ENCODE data around the gene FXR2.

FXR2 gene

GRCh38 chr17:7563115-7563869 is 51.4 kb downstream of the FXR2 start:
- H3K4me1 Mint-ChIP-seq (ENCODE audit: low read depth in 2 of 2): peaks cover 24 to 28% of the 10 kb centered on the region in 2 donors
- no peaks in the 10 kb centered on the region for H3K27me3 Mint-ChIP-seq
- DNase-seq: no peak
- H3K27ac Mint-ChIP-seq: peak overlapping the region in 1 of 2 donors; percentile 98
- no peaks in the 10 kb centered on the region for H3K9me3 Mint-ChIP-seq
- no peak for ATAC-seq (replicated peaks)
- peaks cover 55% of the 10 kb centered on the region for H3K36me3 Mint-ChIP-seq (ENCODE audit: insufficient read depth)
- peak overlapping the region; percentile 95 for H3K4me3 Mint-ChIP-seq

GRCh38 chr17:7562208-7562605 is 52.5 kb downstream of the FXR2 start:
- no peak for DNase-seq
- H3K4me1 Mint-ChIP-seq (ENCODE audit: low read depth in 2 of 2): peaks cover 23 to 28% of the 10 kb centered on the region in 2 donors
- no peaks in the 10 kb centered on the region for H3K27me3 Mint-ChIP-seq
- peak; percentile 2 for ATAC-seq (replicated peaks)
- H3K36me3 Mint-ChIP-seq (ENCODE audit: insufficient read depth): peaks cover 51% of the 10 kb centered on the region
- peak overlapping the region; percentile 97 to 98 for H3K27ac Mint-ChIP-seq
- H3K9me3 Mint-ChIP-seq: no peaks in the 10 kb centered on the region
- peak overlapping the region; percentile 95 for H3K4me3 Mint-ChIP-seq

- Mint-ChIP-seq H3K36me3 (ENCODE audit: insufficient read depth) (peaks cover 46% of the 10 kb centered on the region), H3K27ac (peak within 1 kb of the TSS; percentile 97 to 98), H3K4me3 (peak within 1 kb of the TSS; percentile 95), H3K27me3 (no peaks in the 10 kb centered on the region), H3K4me1 (ENCODE audit: low read depth in 2 of 2) (peaks cover 23 to 25% of the 10 kb centered on the region in 2 donors), H3K9me3 (no peaks in the 10 kb centered on the region)
- DNase-seq: peak; percentile 81 to 90 (median 86)
- ATAC-seq (replicated peaks): peak; percentile 86
These were observed 53.0 kb downstream of the FXR2 start, which contains the start of gene SENP3 for GRCh38 chr17:7561589-7562207. TSS of gene SENP3 (plus strand) at chr17:7561919. CDS start at chr17:7563077, 1,158 bp downstream.

- Mint-ChIP-seq H3K27me3 (no peaks in the 10 kb centered on the region), H3K27ac (peak overlapping the region; percentile 97 to 98), H3K4me3 (peak overlapping the region; percentile 95), H3K4me1 (ENCODE audit: low read depth in 2 of 2) (peaks cover 25 to 26% of the 10 kb centered on the region in 2 donors), H3K9me3 (no peaks in the 10 kb centered on the region), H3K36me3 (ENCODE audit: insufficient read depth) (peaks cover 44% of the 10 kb centered on the region)
- ATAC-seq (replicated peaks) (peak; percentile 70), DNase-seq (peak; percentile 76 to 83 (median 78))
These were observed 53.6 kb downstream of the FXR2 start for GRCh38 chr17:7561028-7561575.

- H3K4me1 Mint-ChIP-seq (ENCODE audit: low read depth in 2 of 2): peaks cover 28 to 29% of the 10 kb centered on the region in 2 donors
- ATAC-seq (replicated peaks): no peak
- peaks cover 37% of the 10 kb centered on the region for H3K36me3 Mint-ChIP-seq (ENCODE audit: insufficient read depth)
These were observed 54.3 kb downstream of the FXR2 start for GRCh38 chr17:7560172-7561027.

GRCh38 chr17:7559320-7560171 is 55.2 kb downstream of the FXR2 start:
- Mint-ChIP-seq H3K27me3 (no peaks in the 10 kb centered on the region), H3K27ac (peak overlapping the region in 1 of 2 donors; percentile 97), H3K4me1 (ENCODE audit: low read depth in 2 of 2) (peaks cover 29 to 35% of the 10 kb centered on the region in 2 donors), H3K9me3 (no peaks in the 10 kb centered on the region), H3K4me3 (peak overlapping the region in 1 of 2 donors; percentile 95), H3K36me3 (ENCODE audit: insufficient read depth) (peaks cover 31% of the 10 kb centered on the region)
- ATAC-seq (replicated peaks) (no peak), DNase-seq (no peak)

More at GRCh38 chr17:7560172-7561027, 54.3 kb downstream of the FXR2 start:
- DNase-seq: peak in 1 of 3 experiments; percentile 48
- H3K27ac Mint-ChIP-seq: peak overlapping the region; percentile 97 to 98
- H3K4me3 Mint-ChIP-seq: peak overlapping the region; percentile 95
- H3K27me3 Mint-ChIP-seq: no peaks in the 10 kb centered on the region
- no peaks in the 10 kb centered on the region for H3K9me3 Mint-ChIP-seq

- Mint-ChIP-seq H3K36me3 (ENCODE audit: insufficient read depth) (peaks cover 29% of the 10 kb centered on the region), H3K27ac (peak within 1 kb of the TSS; percentile 60 to 65), H3K4me3 (peak within 1 kb of the TSS in 1 of 2 donors; percentile 29), H3K9me3 (no peaks in the 10 kb centered on the region), H3K4me1 (ENCODE audit: low read depth in 2 of 2) (peaks cover 32 to 38% of the 10 kb centered on the region in 2 donors), H3K27me3 (no peaks in the 10 kb centered on the region)
- DNase-seq: no peak
- no peak for ATAC-seq (replicated peaks)
These were observed 56.0 kb downstream of the FXR2 start, which contains the start of gene TNFSF13 for GRCh38 chr17:7558544-7559319. TSS of gene TNFSF13 (plus strand) at chr17:7558750. CDS start at chr17:7559040, 290 bp downstream.

- no peak overlapping the region for H3K27ac Mint-ChIP-seq
- H3K27me3 Mint-ChIP-seq: no peaks in the 10 kb centered on the region
- DNase-seq (no peak), ATAC-seq (replicated peaks) (no peak)
- peaks cover 33% of the 10 kb centered on the region for H3K36me3 Mint-ChIP-seq (ENCODE audit: insufficient read depth)
- peak overlapping the region in 1 of 2 donors; percentile 29 for H3K4me3 Mint-ChIP-seq
- H3K9me3 Mint-ChIP-seq: no peaks in the 10 kb centered on the region
- peaks cover 37 to 43% of the 10 kb centered on the region in 2 donors for H3K4me1 Mint-ChIP-seq (ENCODE audit: low read depth in 2 of 2)
These were observed 56.7 kb downstream of the FXR2 start for GRCh38 chr17:7557775-7558543.

- H3K27ac Mint-ChIP-seq: peak overlapping the region in 1 of 2 donors; percentile 82
- H3K27me3 Mint-ChIP-seq: no peaks in the 10 kb centered on the region
- ATAC-seq (replicated peaks) (no peak), DNase-seq (no peak)
- peaks cover 27% of the 10 kb centered on the region for H3K36me3 Mint-ChIP-seq (ENCODE audit: insufficient read depth)
- H3K9me3 Mint-ChIP-seq: no peaks in the 10 kb centered on the region
- H3K4me3 Mint-ChIP-seq: no peak overlapping the region
- H3K4me1 Mint-ChIP-seq (ENCODE audit: low read depth in 2 of 2): peaks cover 37 to 41% of the 10 kb centered on the region in 2 donors
These were observed 57.4 kb downstream of the FXR2 start for GRCh38 chr17:7557147-7557764.

GRCh38 chr17:7556627-7557026 is 58.1 kb downstream of the FXR2 start:
- no peak for ATAC-seq (replicated peaks)
- H3K27ac Mint-ChIP-seq: peak overlapping the region in 1 of 2 donors; percentile 82
- no peak overlapping the region for H3K4me3 Mint-ChIP-seq
- H3K9me3 Mint-ChIP-seq: no peaks in the 10 kb centered on the region
- peaks cover 42 to 43% of the 10 kb centered on the region in 2 donors for H3K4me1 Mint-ChIP-seq (ENCODE audit: low read depth in 2 of 2)
- H3K27me3 Mint-ChIP-seq: no peaks in the 10 kb centered on the region
- H3K36me3 Mint-ChIP-seq (ENCODE audit: insufficient read depth): peaks cover 20% of the 10 kb centered on the region
- DNase-seq: no peak

Data from effector memory CD8-positive, alpha-beta T cell (primary cell).